Measurements from ENCODE around the gene KMT2D. TPM values are rescaled to one million over a fixed set of nuclear protein-coding genes. Genes with fewer than 3 reads are reported as not detected.

The KMT2D gene
- total RNA-seq, 1 donor from 2014 or later, result 86.9 TPM

- DNase-seq (ENCODE audit: low read depth) (no peak), FAIRE-seq (no peak)
- no peak overlapping the region for H3K27ac Mint-ChIP-seq (ENCODE audit: unreplicated experiment)
- H2AFZ ChIP-seq (ENCODE audit: low read depth, low read length), result no peak overlapping the region
- H3K4me3 Mint-ChIP-seq (ENCODE audit: unreplicated experiment), result no peak overlapping the region
- no peaks in the 10 kb centered on the region for H3K4me1 ChIP-seq (ENCODE audit: insufficient read depth, low read length)
- H3K79me2 ChIP-seq (ENCODE audit: insufficient read depth, low read length), result peaks cover 8% of the 10 kb centered on the region
- no peaks in the 10 kb centered on the region for H3K9me3 ChIP-seq (ENCODE audit: insufficient read depth, low read depth, low read length)
- H3K27me3 Mint-ChIP-seq (ENCODE audit: low read depth, unreplicated experiment), result no peaks in the 10 kb centered on the region
- no peaks in the 10 kb centered on the region for H3K27me3 ChIP-seq (ENCODE audit: insufficient read depth, low read length)
- H3K36me3 Mint-ChIP-seq (ENCODE audit: low read depth, unreplicated experiment), result peaks cover 12% of the 10 kb centered on the region
- TF ChIP-seq EZH2 (IDR thresholded peaks at IDR 0.05; ENCODE audit: insufficient read depth, low read length), result no peak
- TF ChIP-seq, protein P1, sequence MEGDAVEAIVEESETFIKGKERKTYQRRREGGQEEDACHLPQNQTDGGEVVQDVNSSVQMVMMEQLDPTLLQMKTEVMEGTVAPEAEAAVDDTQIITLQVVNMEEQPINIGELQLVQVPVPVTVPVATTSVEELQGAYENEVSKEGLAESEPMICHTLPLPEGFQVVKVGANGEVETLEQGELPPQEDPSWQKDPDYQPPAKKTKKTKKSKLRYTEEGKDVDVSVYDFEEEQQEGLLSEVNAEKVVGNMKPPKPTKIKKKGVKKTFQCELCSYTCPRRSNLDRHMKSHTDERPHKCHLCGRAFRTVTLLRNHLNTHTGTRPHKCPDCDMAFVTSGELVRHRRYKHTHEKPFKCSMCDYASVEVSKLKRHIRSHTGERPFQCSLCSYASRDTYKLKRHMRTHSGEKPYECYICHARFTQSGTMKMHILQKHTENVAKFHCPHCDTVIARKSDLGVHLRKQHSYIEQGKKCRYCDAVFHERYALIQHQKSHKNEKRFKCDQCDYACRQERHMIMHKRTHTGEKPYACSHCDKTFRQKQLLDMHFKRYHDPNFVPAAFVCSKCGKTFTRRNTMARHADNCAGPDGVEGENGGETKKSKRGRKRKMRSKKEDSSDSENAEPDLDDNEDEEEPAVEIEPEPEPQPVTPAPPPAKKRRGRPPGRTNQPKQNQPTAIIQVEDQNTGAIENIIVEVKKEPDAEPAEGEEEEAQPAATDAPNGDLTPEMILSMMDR (IDR thresholded peaks at IDR 0.05; ENCODE audit: insufficient read depth, low read depth, low read length), result no peak
- H3K4me2 ChIP-seq (ENCODE audit: low read length), result no peak overlapping the region
- H3K4me1 Mint-ChIP-seq (ENCODE audit: low read depth, unreplicated experiment), result no peaks in the 10 kb centered on the region
- no peak overlapping the region for H3K27ac ChIP-seq (ENCODE audit: low read depth, low read length)
- H3K4me3 ChIP-seq (ENCODE audit: insufficient read depth, low read depth, low read length), result no peak overlapping the region
- no peak overlapping the region for H3K9ac ChIP-seq (ENCODE audit: low read length)
- peaks cover 70% of the 10 kb centered on the region for H4K20me1 ChIP-seq (ENCODE audit: insufficient read depth, low read length)
- no peaks in the 10 kb centered on the region for H3K9me3 Mint-ChIP-seq (ENCODE audit: unreplicated experiment)
- H3K36me3 ChIP-seq (ENCODE audit: insufficient read depth, low read length), result peaks cover 48% of the 10 kb centered on the region
These were observed 28.9 kb downstream of the KMT2D start for GRCh38 chr12:49031573-49032161.

DNA sequence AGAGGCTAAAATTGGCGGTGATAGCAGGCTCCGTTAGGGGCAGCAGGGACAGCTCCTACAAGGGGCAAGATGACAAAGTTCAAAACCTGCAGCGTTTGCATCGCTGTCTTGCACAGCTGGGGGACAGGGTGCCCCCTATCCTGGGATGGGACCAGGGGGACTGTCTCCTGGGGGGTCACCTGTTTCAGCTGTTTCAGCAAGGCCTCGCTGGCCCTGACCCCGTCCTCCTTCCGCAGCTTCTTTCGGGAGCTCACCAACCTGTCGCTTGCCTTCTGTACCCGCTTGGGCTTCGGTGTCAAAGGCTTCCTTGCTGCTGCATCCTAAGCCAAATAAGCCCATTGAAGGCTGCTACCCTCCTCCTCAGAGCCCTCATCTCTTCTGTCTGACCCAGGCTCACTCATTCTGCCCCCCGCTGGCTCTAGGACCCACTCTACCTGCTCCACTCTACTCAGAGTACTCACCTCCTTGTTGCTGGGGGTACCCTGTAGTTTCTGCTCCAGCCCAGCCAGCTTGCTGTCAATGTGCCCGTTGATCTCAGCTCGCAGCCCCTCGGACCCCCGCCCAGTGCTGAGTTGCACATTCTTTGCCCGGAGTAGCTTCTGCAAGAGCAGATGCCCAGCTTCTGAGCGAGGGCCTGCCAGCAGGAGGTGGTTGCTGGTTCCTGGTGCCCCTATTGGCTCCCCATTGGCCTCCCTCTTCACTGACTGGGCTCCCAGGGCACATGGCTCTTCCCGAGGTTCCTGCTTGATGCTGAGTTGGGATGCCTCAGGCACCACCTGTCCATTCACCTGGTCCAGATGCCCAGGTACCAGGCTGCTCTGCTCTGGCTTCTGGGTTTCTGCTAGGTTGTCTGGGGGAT lies 29.7 kb downstream of the KMT2D start:
- H3K9me3 Mint-ChIP-seq (ENCODE audit: unreplicated experiment), result no peaks in the 10 kb centered on the region
- H3K27me3 ChIP-seq (ENCODE audit: insufficient read depth, low read length), result no peaks in the 10 kb centered on the region
- no peaks in the 10 kb centered on the region for H3K27me3 Mint-ChIP-seq (ENCODE audit: low read depth, unreplicated experiment)
- no peak overlapping the region for H3K4me3 Mint-ChIP-seq (ENCODE audit: unreplicated experiment)
- H3K27ac Mint-ChIP-seq (ENCODE audit: unreplicated experiment), result peak overlapping the region; percentile 62
- no peaks in the 10 kb centered on the region for H3K9me3 ChIP-seq (ENCODE audit: insufficient read depth, low read depth, low read length)
- H3K36me3 Mint-ChIP-seq (ENCODE audit: low read depth, unreplicated experiment), result peaks cover 10% of the 10 kb centered on the region
- no peak overlapping the region for H3K9ac ChIP-seq (ENCODE audit: low read length)
- peaks cover 74% of the 10 kb centered on the region for H4K20me1 ChIP-seq (ENCODE audit: insufficient read depth, low read length)
- H3K4me3 ChIP-seq (ENCODE audit: insufficient read depth, low read depth, low read length), result no peak overlapping the region
- DNase-seq (ENCODE audit: low read depth) (no peak), FAIRE-seq (no peak)
- H3K4me1 Mint-ChIP-seq (ENCODE audit: low read depth, unreplicated experiment), result no peaks in the 10 kb centered on the region
- H2AFZ ChIP-seq (ENCODE audit: low read depth, low read length), result no peak overlapping the region
- no peak overlapping the region for H3K4me2 ChIP-seq (ENCODE audit: low read length)
- peaks cover 7% of the 10 kb centered on the region for H3K79me2 ChIP-seq (ENCODE audit: insufficient read depth, low read length)
- no peaks in the 10 kb centered on the region for H3K4me1 ChIP-seq (ENCODE audit: insufficient read depth, low read length)
- TF ChIP-seq, protein P1 (IDR thresholded peaks at IDR 0.05; ENCODE audit: insufficient read depth, low read depth, low read length), result no peak
- no peak for TF ChIP-seq EZH2 (IDR thresholded peaks at IDR 0.05; ENCODE audit: insufficient read depth, low read length)
- no peak overlapping the region for H3K27ac ChIP-seq (ENCODE audit: low read depth, low read length)
- peaks cover 50% of the 10 kb centered on the region for H3K36me3 ChIP-seq (ENCODE audit: insufficient read depth, low read length)

Measured in astrocyte (in vitro differentiated cells and primary cell).